GM21528 (cell line): ENCODE results near the gene C3orf22.

Experiments
- ATAC-seq: cut with Tn5 transposase; IDR thresholded peaks from one replicate; pipeline ENCODE4 v1.9.1; 2021; ENCODE audit warnings: mild to moderate bottlenecking, moderate library complexity; ENCODE audit not compliant: unreplicated experiment, low FRiP score

The C3orf22 gene

GRCh38 chr3:126557415-126557745 lies 1.4 kb downstream of the C3orf22 start:
- no peak for ATAC-seq

GRCh38 chr3:126556637-126557414 lies 1.9 kb downstream of the C3orf22 start:
- ATAC-seq: no peak

- no peak for ATAC-seq
These were observed 2.7 kb downstream of the C3orf22 start for GRCh38 chr3:126555795-126556636.

- ATAC-seq: no peak
These were observed 3.9 kb downstream of the C3orf22 start for GRCh38 chr3:126554560-126555525.

GRCh38 chr3:126553284-126554084 lies 5.2 kb downstream of the C3orf22 start:
- ATAC-seq: no peak

- no peak for ATAC-seq
These were observed 5.9 kb downstream of the C3orf22 start for GRCh38 chr3:126552688-126553283.

- ATAC-seq: no peak
These were observed 6.7 kb downstream of the C3orf22 start for GRCh38 chr3:126551839-126552687.

GRCh38 chr3:126551121-126551838 lies 7.5 kb downstream of the C3orf22 start:
- no peak for ATAC-seq

- ATAC-seq: no peak
These were observed 8.2 kb downstream of the C3orf22 start for GRCh38 chr3:126550488-126551051.

- no peak for ATAC-seq
These were observed 8.8 kb downstream of the C3orf22 start for GRCh38 chr3:126549861-126550487.

- no peak for ATAC-seq
These were observed 9.9 kb downstream of the C3orf22 start for GRCh38 chr3:126548556-126549466.

- ATAC-seq: no peak
These were observed 11.0 kb downstream of the C3orf22 start for GRCh38 chr3:126547721-126548120.

GRCh38 chr3:126546549-126547239 lies 12.0 kb downstream of the C3orf22 start:
- ATAC-seq: no peak

GRCh38 chr3:126546013-126546412 lies 12.7 kb downstream of the C3orf22 start:
- no peak for ATAC-seq

- no peak for ATAC-seq
These were observed 13.2 kb downstream of the C3orf22 start for GRCh38 chr3:126545544-126545943.
